KBM-7 (cell line): ENCODE data around the gene MFSD6.

Source experiments
- DNase-seq: peaks from one replicate; pipeline ENCODE4 v3.0.0-alpha.2; 2015
- in situ Hi-C: fragments of 300-500 bp; cut with MboI; formaldehyde crosslinking; loops from 2 replicates; pipeline ENCODE4 v1.14.3; 2020; ENCODE audit warnings: low sequenced_read_pairs, low pct_unique_long_range_greater_than_20kb, mixed read lengths

MFSD6 gene

DNA sequence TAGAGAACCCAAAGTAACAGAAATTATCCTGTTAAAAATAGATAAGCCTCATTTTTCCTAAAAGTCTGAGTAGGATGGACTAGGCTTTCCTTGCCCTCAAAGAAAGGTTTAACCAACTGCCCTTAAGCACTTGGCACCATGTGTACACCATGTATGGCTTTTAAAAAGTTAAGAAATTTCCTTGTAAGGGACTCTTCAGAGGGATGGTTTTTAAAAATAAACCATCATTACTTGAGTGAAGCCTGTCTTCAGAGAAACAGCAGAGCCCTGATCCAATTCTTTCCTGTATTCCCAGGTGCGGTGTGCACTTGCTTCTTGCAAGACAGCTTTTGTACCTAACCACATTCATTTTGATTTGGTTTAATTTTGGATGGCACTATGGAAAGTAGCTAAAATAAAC is 127.4 kb downstream of the MFSD6 start:
- peak; percentile 30 for DNase-seq
- in situ Hi-C loops, result no loop called here

DNA sequence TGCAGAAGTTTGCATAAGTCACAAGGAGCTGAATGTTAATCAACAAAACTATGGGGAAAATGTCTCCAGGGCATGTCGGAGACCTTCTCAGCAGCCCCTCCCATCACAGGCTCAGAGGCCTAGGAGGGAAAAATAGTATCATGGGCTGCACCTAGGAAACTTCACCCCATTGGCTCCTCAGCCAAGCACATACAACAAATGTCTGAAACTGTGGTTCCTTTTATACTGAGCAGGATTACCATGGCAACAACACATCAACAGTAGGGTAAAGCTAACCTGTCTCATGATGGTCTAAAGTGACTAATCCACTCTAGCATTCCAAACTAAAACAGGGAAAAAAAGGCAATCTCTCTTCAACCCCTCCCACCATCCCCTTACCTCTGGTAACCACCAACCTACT is 129.6 kb downstream of the MFSD6 start:
- no peak for DNase-seq
- in situ Hi-C loops, result no loop called here

- no peak for DNase-seq
- in situ Hi-C loops, result no loop called here
These were observed 130.0 kb downstream of the MFSD6 start for GRCh38 chr2:190538201-190538600.

DNA sequence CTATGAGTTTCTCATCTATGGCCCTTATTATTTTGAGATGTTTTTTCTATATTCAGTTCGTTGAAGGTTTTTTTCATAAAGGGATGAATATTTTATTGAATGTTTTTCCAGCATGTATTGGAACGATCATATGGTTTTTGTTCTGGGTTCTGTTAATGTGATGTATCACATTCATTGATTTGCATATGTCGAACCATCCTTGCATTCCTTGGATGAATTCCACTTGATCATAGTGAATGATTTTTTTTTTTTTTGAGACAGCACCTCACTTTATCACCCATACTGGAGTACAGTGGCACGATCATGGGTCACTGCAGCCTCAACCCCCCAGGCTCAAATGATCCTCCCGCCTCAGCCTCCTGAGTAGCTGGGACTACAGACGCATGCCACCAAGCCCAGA is 131.9 kb downstream of the MFSD6 start:
- DNase-seq, result no peak
- in situ Hi-C loops, result no loop called here

DNA sequence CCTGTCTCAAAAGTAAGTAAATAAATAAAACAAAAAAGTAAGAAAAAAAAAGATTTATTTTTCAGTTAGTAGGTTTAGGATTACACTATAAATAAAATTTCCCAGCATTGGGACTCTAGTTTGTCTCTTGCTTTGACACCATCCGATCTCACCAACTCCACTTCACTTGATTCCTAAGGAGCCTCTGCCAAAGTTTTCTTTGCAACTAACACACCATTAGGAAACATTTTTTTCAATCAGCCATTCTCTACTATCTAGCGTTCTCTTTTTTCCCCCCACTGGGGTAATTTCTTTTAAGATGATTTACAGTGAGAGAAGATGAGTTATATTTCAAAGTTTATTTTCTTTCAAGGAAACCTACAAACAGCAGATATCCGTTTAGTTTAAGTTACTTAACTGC is 136.9 kb downstream of the MFSD6 start:
- no peak for DNase-seq
- in situ Hi-C loops, result no loop called here

- in situ Hi-C loops, result no loop called here
- DNase-seq, result no peak
These were observed 137.6 kb downstream of the MFSD6 start for GRCh38 chr2:190545555-190546385.

DNA sequence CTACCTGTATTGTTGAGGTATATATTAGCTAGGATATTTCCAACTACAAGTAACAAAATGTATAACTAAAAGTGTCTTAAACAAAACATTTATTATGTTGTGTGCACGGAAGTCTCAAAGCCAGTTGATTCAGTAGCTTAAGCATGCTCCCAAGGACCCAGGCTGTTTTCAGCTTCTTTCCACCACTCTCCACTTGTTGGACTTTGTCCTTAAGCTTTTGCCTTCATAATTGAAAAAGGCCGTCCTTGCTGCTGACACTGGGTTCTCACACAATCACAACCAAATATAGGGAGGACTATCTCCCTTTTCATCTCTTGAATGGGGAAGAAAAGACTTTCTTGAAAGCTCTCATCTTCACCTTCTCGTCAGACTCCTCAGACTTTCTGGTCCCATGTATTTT is 138.6 kb downstream of the MFSD6 start:
- no peak for DNase-seq

GRCh38 chr2:190547886-190548285 is 139.7 kb downstream of the MFSD6 start:
- no peak for DNase-seq
- in situ Hi-C loops, result no loop called here

More for the DNA sequence above, 138.6 kb downstream of the MFSD6 start:
- in situ Hi-C loops, result no loop called here

GRCh38 chr2:190550137-190550536 is 142.0 kb downstream of the MFSD6 start:
- in situ Hi-C loops, result no loop called here

More at GRCh38 chr2:190550137-190550536, 142.0 kb downstream of the MFSD6 start:
- no peak for DNase-seq
